H9 (cell line): ENCODE data around the gene GPRC5A. TPM values are rescaled to one million over a fixed set of nuclear protein-coding genes. Genes with fewer than 3 reads are reported as not detected.

ENCODE experiments used
- DNase-seq: peaks from one replicate; pipeline ENCODE4 v3.0.0-alpha.2; 2017
- H2AFZ ChIP-seq: one replicate; pipeline ENCODE4 v1.6.1; 2013; ENCODE audit warnings: mild to moderate bottlenecking, low read length, control low read depth, moderate library complexity
- H2AK5ac ChIP-seq: 2 replicates; pipeline ENCODE4 v1.6.1; 2013; ENCODE audit warnings: low read length, control low read depth, mixed read lengths; ENCODE audit not compliant: insufficient read length
- H2BK120ac ChIP-seq: one replicate; pipeline ENCODE4 v1.6.1; 2013; ENCODE audit warnings: low read depth, mild to moderate bottlenecking, low read length, control low read depth, inconsistent platforms; ENCODE audit not compliant: poor library complexity, severe bottlenecking
- H2BK12ac ChIP-seq: 2 replicates; pipeline ENCODE4 v1.6.1; 2013; ENCODE audit warnings: low read length, control low read depth, mixed read lengths, low read depth; ENCODE audit not compliant: insufficient read length
- H2BK15ac ChIP-seq: 2 replicates; pipeline ENCODE4 v1.6.1; 2013; ENCODE audit warnings: low read depth, low read length, control low read depth
- H2BK20ac ChIP-seq: one replicate; pipeline ENCODE4 v1.6.1; 2013; ENCODE audit warnings: low read depth, mild to moderate bottlenecking, low read length, control low read depth, inconsistent platforms; ENCODE audit not compliant: poor library complexity, severe bottlenecking
- H2BK5ac ChIP-seq: 2 replicates; pipeline ENCODE4 v1.6.1; 2013; ENCODE audit warnings: low read length, control low read depth, mixed read lengths; ENCODE audit not compliant: insufficient read length
- H3K14ac ChIP-seq: 2 replicates; pipeline ENCODE4 v1.6.1; 2013; ENCODE audit warnings: low read length, control low read depth; ENCODE audit not compliant: insufficient read depth
- H3K18ac ChIP-seq: 2 replicates; pipeline ENCODE4 v1.6.1; 2013; ENCODE audit warnings: low read depth, mild to moderate bottlenecking, mixed read lengths, low read length, control low read depth; ENCODE audit not compliant: insufficient read length
- H3K23ac ChIP-seq: 2 replicates; pipeline ENCODE4 v1.6.1; 2013; ENCODE audit warnings: low read length, control low read depth, mixed read lengths, low read depth; ENCODE audit not compliant: insufficient read length
- H3K23me2 ChIP-seq: 2 replicates; pipeline ENCODE4 v1.6.1; 2013; ENCODE audit warnings: low read depth, mild to moderate bottlenecking, mixed read lengths, low read length, control low read depth; ENCODE audit not compliant: insufficient read length, poor library complexity, severe bottlenecking
- H3K27ac ChIP-seq: 2 replicates; pipeline ENCODE4 v1.5.1; 2013; ENCODE audit warnings: low read length, control low read depth, mixed read lengths, low read depth; ENCODE audit not compliant: insufficient read length
- H3K27me3 ChIP-seq: 2 replicates; pipeline ENCODE4 v1.6.1; 2013; ENCODE audit warnings: low read length, control low read depth, inconsistent platforms; ENCODE audit not compliant: insufficient read depth
- H3K4ac ChIP-seq: 2 replicates; pipeline ENCODE4 v1.6.1; 2013; ENCODE audit warnings: low read depth, mild to moderate bottlenecking, control low read depth, inconsistent platforms, low read length, moderate library complexity
- H3K4me1 ChIP-seq: 2 replicates; pipeline ENCODE4 v1.6.1; 2013; ENCODE audit warnings: low read length, control low read depth, inconsistent platforms; ENCODE audit not compliant: insufficient read depth
- H3K4me2 ChIP-seq: 2 replicates; pipeline ENCODE4 v1.6.1; 2013; ENCODE audit warnings: low read length, control low read depth, mixed read lengths; ENCODE audit not compliant: insufficient read length, insufficient read depth
- H3K56ac ChIP-seq: 2 replicates; pipeline ENCODE4 v1.6.1; 2013; ENCODE audit warnings: low read depth, mild to moderate bottlenecking, mixed read lengths, low read length, control low read depth; ENCODE audit not compliant: insufficient read length
- H3K79me1 ChIP-seq: 2 replicates; pipeline ENCODE4 v1.6.1; 2013; ENCODE audit warnings: low read depth, mild to moderate bottlenecking, moderate library complexity, low read length, control low read depth, inconsistent platforms; ENCODE audit not compliant: insufficient read depth, poor library complexity, severe bottlenecking
- H3K79me2 ChIP-seq: 2 replicates; pipeline ENCODE4 v1.6.1; 2013; ENCODE audit warnings: low read length, control low read depth, inconsistent platforms; ENCODE audit not compliant: insufficient read depth
- H3K9ac ChIP-seq: 2 replicates; pipeline ENCODE4 v1.6.1; 2013; ENCODE audit warnings: low read length, control low read depth, mixed read lengths; ENCODE audit not compliant: insufficient read length; ENCODE audit errors: extremely low read depth
- H3K9me3 ChIP-seq: one replicate; pipeline ENCODE4 v1.6.1; 2013; ENCODE audit warnings: low read depth, low read length, inconsistent platforms; ENCODE audit not compliant: control insufficient read depth
- H3T11ph ChIP-seq: one replicate; pipeline ENCODE4 v1.6.1; 2013; ENCODE audit warnings: mild to moderate bottlenecking, low read length, control low read depth, inconsistent platforms
- H4K20me1 ChIP-seq: one replicate; pipeline ENCODE4 v1.6.1; 2013; ENCODE audit not compliant: control insufficient read depth, insufficient read length, insufficient read depth
- H4K5ac ChIP-seq: 2 replicates; pipeline ENCODE4 v1.6.1; 2013; ENCODE audit warnings: low read depth, mild to moderate bottlenecking, mixed read lengths, low read length, control low read depth; ENCODE audit not compliant: insufficient read length
- H4K8ac ChIP-seq: replicated peaks from 2 replicates; pipeline ENCODE4 v1.6.1; 2013; ENCODE audit warnings: low read length, control low read depth, mixed read lengths, low read depth; ENCODE audit not compliant: insufficient read length
- H4K91ac ChIP-seq: 2 replicates; pipeline ENCODE4 v1.6.1; 2013; ENCODE audit warnings: low read depth, mild to moderate bottlenecking, moderate library complexity, mixed read lengths, low read length, control low read depth; ENCODE audit not compliant: insufficient read length
- H3K27ac Mint-ChIP-seq, 3 experiments: 2 replicates in 2 of 3; 3 replicates in 1 of 3; pipeline ENCODE4 v1.8.0; 2020 to 2021; ENCODE audit warnings: mixed read lengths in 3 of 3, mild to moderate bottlenecking in 1 of 3, moderate library complexity in 1 of 3
- H3K27me3 Mint-ChIP-seq: 2 replicates; pipeline ENCODE4 v1.8.0; 2021; ENCODE audit warnings: low read depth, mild to moderate bottlenecking, moderate library complexity, mixed read lengths
- H3K36me3 Mint-ChIP-seq, 3 experiments: 2 replicates in 2 of 3; 3 replicates in 1 of 3; pipeline ENCODE4 v1.8.0; 2020 to 2021; ENCODE audit warnings: low read depth in 3 of 3, mixed read lengths in 3 of 3; ENCODE audit not compliant: insufficient read depth in 1 of 3
- H3K4me1 Mint-ChIP-seq, 2 experiments: 2 replicates each; pipeline ENCODE4 v1.8.0; 2020; ENCODE audit warnings: mixed read lengths in 2 of 2
- H3K4me3 Mint-ChIP-seq, 2 experiments: 2 replicates in 1 of 2; 3 replicates in 1 of 2; pipeline ENCODE4 v1.8.0; 2020 to 2021; ENCODE audit warnings: mild to moderate bottlenecking in 2 of 2, mixed read lengths in 2 of 2, moderate library complexity in 1 of 2
- H3K9me3 Mint-ChIP-seq, 2 experiments: 2 replicates in 1 of 2; 3 replicates in 1 of 2; pipeline ENCODE4 v1.8.0; 2020; ENCODE audit warnings: mild to moderate bottlenecking in 2 of 2, mixed read lengths in 2 of 2, moderate library complexity in 1 of 2
- CTCF ChIP-seq: fragments of 200-600 bp; sonication (generic); conservative IDR thresholded peaks from 3 replicates; pipeline ENCODE4 v1.8.0; 2021; ENCODE audit warnings: antibody characterized with exemption, mild to moderate bottlenecking
- WGBS: extraction: QIAGEN DNeasy Blood & Tissue Kit; methylation state at CpG from one replicate; pipeline ENCODE4 v1.1.7; 2013; ENCODE audit warnings: missing lambda C conversion rate, low lambda C conversion rate, mixed read lengths; ENCODE audit not compliant: insufficient read length; ENCODE audit errors: extremely low coverage; 5-methylcytosine and 5-hydroxymethylcytosine counted together
- total RNA-seq: library from RNA; stranded (reverse); gene quantifications from 2 replicates; pipeline ENCODE4 v1.2.1, GENCODE V29; 2021

GPRC5A gene
- total RNA-seq, 1 experiment from 2014 or later, result 0.09 TPM

GRCh38 chr12:12927211-12928079 lies 36.1 kb downstream of the GPRC5A start:
- Histone ChIP-seq H3K9me3 (no peaks in the 10 kb centered on the region), H4K91ac (no peak overlapping the region), H3K79me1 (no peaks in the 10 kb centered on the region), H2BK20ac (no peak overlapping the region), H3K27me3 (no peaks in the 10 kb centered on the region), H3K4ac (no peak overlapping the region), H3K23me2 (no peaks in the 10 kb centered on the region), H4K8ac (no peak overlapping the region), H4K5ac (no peak overlapping the region), H2BK12ac (no peak overlapping the region), H3K79me2 (no peaks in the 10 kb centered on the region), H3T11ph (no peak overlapping the region), H2BK15ac (no peak overlapping the region), H3K4me1 (no peaks in the 10 kb centered on the region; the same call in 1 of the 2 replicates), H3K4me2 (peak overlapping the region; percentile 7), H3K18ac (no peak overlapping the region), H2AK5ac (no peak overlapping the region), H3K23ac (no peak overlapping the region), H3K56ac (no peak overlapping the region), H3K9ac (peak overlapping the region; percentile 61), H3K27ac (no peak overlapping the region), H3K14ac (no peak overlapping the region), H2BK5ac (no peak overlapping the region), H2BK120ac (no peak overlapping the region), H4K20me1 (no peaks in the 10 kb centered on the region), H2AFZ (no peak overlapping the region)
- DNase-seq, result no peak
- H3K4me3 Mint-ChIP-seq, result peak overlapping the region; percentile 43 to 74; a peak in 3 of 5 replicates
- peaks cover 0 to 10% (median 6%) of the 10 kb centered on the region in 3 experiments; a peak in 3 of 7 replicates for H3K36me3 Mint-ChIP-seq
- TF ChIP-seq CTCF, result no peak
- peaks cover 0 to 1% of the 10 kb centered on the region in 2 experiments; a peak in 3 of 4 replicates for H3K4me1 Mint-ChIP-seq
- H3K27ac Mint-ChIP-seq, result no peak overlapping the region; a peak in 1 of 7 replicates
- peaks cover 6 to 10% of the 10 kb centered on the region in 2 experiments; a peak in 4 of 5 replicates for H3K9me3 Mint-ChIP-seq
- WGBS, result no CpG with 5 or more reads among the region's 27 CpGs
- no peaks in the 10 kb centered on the region; the same call in 1 of the 2 replicates for H3K27me3 Mint-ChIP-seq
